Subcutaneous abdominal adipose tissue (tissue), 5 donors: Measurements from ENCODE around the gene NRIP1.

Experiments used
- H3K27ac ChIP-seq: one replicate; pipeline ENCODE4 v1.7.0; 2013; ENCODE audit warnings: low read depth, mild to moderate bottlenecking, inconsistent platforms, low read length, moderate library complexity
- H3K27me3 ChIP-seq, 5 donors: one replicate each; pipeline ENCODE4 v1.7.0; 2013; ENCODE audit warnings: low read length in 5 of 5, inconsistent platforms in 1 of 5; ENCODE audit not compliant: control insufficient read depth in 5 of 5, insufficient read depth in 4 of 5
- H3K36me3 ChIP-seq, 5 donors: one replicate each; pipeline ENCODE4 v1.7.0; 2013; ENCODE audit warnings: low read length in 5 of 5; ENCODE audit not compliant: control insufficient read depth in 5 of 5, insufficient read depth in 5 of 5
- H3K4me1 ChIP-seq, 5 donors: one replicate each; pipeline ENCODE4 v1.7.0; 2013; ENCODE audit warnings: low read length in 5 of 5, mild to moderate bottlenecking in 3 of 5, moderate library complexity in 1 of 5; ENCODE audit not compliant: control insufficient read depth in 5 of 5, insufficient read depth in 5 of 5
- H3K4me3 ChIP-seq, 5 donors: one replicate each; pipeline ENCODE4 v1.7.0; 2013; ENCODE audit warnings: low read length in 5 of 5, low read depth in 1 of 5
- H3K9ac ChIP-seq, 5 donors: one replicate each; pipeline ENCODE4 v1.7.0; 2013; ENCODE audit warnings: low read length in 5 of 5, mild to moderate bottlenecking in 4 of 5, moderate library complexity in 3 of 5
- H3K9me3 ChIP-seq, 5 donors: one replicate each; pipeline ENCODE4 v1.7.0; 2013; ENCODE audit warnings: low read length in 5 of 5; ENCODE audit not compliant: control insufficient read depth in 5 of 5
- donor health status: healthy.
- donor health status: healthy.
- donor health status: healthy.
- donor health status: healthy.
- donor health status: healthy.

Gene NRIP1

DNA sequence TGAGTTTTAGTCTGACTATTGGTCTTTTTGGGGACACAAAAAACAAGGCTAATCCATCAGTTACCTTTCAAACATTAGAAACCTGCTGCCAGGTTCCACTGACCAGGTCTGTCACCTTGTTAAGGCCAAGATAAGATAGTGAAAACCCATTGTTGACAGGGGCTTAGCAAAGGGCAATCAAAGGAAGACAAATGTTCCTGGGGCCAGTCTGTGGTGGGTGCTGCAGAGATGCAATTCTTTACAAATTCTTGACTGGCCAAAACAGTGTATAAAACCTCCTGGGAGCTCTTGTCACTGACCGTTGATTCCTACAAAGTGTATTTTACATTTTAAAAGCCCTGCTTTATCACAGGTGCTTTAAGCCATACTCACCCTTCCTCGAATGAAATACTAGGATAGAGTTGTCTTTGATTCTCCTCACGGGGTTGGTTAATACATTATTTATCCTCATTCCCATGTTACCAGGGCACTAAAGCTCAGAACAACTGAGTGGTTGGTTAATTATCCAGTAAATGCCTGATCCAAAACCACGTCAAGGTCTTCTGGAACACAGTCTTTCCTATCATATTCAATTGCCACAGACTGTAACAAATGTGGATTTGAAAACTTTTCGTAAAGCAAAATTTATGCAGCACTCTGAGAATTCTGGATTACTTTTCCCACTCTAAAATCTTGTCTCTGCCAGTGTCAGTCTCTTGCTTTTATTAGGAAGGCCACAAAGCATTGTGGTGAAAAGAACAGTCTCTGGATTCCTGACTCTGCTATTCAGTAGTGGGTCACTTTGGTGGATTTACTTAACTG is 77.2 kb downstream of the NRIP1 start:
- H3K4me3 ChIP-seq = no peak overlapping the region
- no peaks in the 10 kb centered on the region for H3K27me3 ChIP-seq
- H3K36me3 ChIP-seq = peaks cover 0 to 30% (median 26%) of the 10 kb centered on the region in 5 donors
- no peak overlapping the region for H3K27ac ChIP-seq
- no peaks in the 10 kb centered on the region for H3K9me3 ChIP-seq
- peaks cover 0 to 19% (median 7%) of the 10 kb centered on the region in 5 donors for H3K4me1 ChIP-seq
- no peak overlapping the region for H3K9ac ChIP-seq

DNA sequence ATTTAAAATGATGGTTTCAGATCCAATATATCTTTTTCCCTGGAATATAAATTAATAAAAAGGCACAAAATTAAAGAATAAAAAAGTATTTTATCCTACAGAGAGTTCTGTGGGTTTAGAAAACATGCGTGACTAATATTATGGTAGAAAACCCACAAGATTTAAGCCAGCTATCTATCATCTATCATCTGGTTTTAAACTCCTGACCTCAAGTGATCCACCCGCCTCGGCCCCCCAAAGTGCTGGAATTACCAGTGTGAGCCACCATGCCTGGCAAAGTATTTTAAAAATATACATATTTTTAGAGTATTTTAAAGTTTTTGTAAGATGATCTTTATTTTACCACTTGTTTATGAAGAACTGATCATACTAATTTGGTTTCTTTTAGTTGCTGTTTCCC is 79.5 kb downstream of the NRIP1 start:
- Histone ChIP-seq H3K9me3 (no peaks in the 10 kb centered on the region), H3K4me1 (peaks cover 0 to 13% (median 7%) of the 10 kb centered on the region in 5 donors), H3K9ac (no peak overlapping the region), H3K27ac (no peak overlapping the region), H3K4me3 (no peak overlapping the region), H3K36me3 (peaks cover 0 to 23% (median 17%) of the 10 kb centered on the region in 5 donors), H3K27me3 (no peaks in the 10 kb centered on the region)

DNA sequence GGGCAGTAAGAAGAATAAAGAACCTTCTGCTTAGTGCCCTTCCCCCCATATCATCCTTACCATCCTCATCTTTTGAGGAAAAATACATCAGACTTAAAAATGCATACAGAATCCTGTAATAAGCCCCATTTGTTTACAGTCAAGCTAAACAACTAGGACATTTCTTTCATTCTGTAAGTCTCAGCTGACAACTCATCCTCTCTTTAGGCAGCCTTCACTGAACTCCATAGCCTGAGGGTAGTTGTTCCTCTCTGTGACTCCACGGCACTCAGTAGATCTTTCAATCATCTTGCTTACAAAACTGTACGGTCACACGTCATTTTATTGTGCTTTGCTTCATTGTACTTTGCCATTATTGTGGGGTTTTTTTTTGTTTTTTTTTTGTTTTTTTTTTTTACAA is 82.5 kb downstream of the NRIP1 start:
- Histone ChIP-seq H3K36me3 (peaks cover 0 to 14% (median 11%) of the 10 kb centered on the region in 5 donors), H3K9ac (no peak overlapping the region), H3K4me1 (peaks cover 0 to 3% (median 0%) of the 10 kb centered on the region in 5 donors), H3K27ac (no peak overlapping the region), H3K9me3 (no peaks in the 10 kb centered on the region), H3K27me3 (no peaks in the 10 kb centered on the region), H3K4me3 (no peak overlapping the region)

DNA sequence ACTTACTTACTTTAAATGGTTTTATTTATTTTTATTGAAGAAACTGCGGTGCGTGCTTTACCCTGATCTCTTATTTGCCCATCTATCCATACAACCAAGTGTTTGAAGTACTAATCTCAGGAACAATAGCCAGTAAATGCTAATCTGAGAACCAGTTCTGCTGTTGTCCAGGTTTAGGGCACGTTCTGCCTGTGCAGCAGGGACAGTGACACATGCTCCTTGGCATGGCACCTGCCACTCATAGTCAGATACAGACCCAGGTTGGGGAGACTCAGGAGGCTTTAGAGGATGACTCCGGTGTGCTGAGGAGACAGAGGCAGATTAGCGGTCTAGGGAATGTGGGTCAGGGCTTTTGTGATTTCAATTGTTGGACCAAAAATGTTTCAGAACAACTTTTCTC is 83.6 kb downstream of the NRIP1 start:
- peaks cover 0 to 6% (median 0%) of the 10 kb centered on the region in 5 donors for H3K4me1 ChIP-seq
- peaks cover 0 to 13% (median 11%) of the 10 kb centered on the region in 5 donors for H3K36me3 ChIP-seq
- H3K27me3 ChIP-seq = no peaks in the 10 kb centered on the region
- H3K9me3 ChIP-seq = no peaks in the 10 kb centered on the region
- no peak overlapping the region for H3K4me3 ChIP-seq
- H3K9ac ChIP-seq = no peak overlapping the region
- H3K27ac ChIP-seq = no peak overlapping the region

DNA sequence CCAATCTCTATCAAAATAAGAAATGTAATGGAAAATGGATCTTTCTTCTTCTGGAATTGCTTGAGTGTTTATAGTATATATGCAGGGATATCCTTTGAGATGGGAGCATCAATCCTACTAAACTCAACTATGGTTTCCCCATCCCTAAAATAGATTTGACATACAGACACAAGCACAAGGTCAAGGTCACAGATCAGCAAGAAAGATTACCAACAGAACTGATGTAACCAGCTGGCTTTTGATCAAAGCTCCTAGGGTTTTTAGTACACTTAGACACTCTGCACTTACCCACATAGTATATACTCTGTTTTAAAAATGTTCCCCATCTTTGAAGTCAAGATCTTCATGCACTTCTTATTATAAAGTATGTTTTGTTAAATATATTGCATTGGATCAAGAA is 85.5 kb downstream of the NRIP1 start:
- no peaks in the 10 kb centered on the region for H3K27me3 ChIP-seq
- no peak overlapping the region for H3K9ac ChIP-seq
- H3K4me3 ChIP-seq = no peak overlapping the region
- peaks cover 0 to 11% (median 9%) of the 10 kb centered on the region in 5 donors for H3K36me3 ChIP-seq
- H3K9me3 ChIP-seq = no peaks in the 10 kb centered on the region
- H3K27ac ChIP-seq = no peak overlapping the region
- peaks cover 0 to 8% (median 2%) of the 10 kb centered on the region in 5 donors for H3K4me1 ChIP-seq

DNA sequence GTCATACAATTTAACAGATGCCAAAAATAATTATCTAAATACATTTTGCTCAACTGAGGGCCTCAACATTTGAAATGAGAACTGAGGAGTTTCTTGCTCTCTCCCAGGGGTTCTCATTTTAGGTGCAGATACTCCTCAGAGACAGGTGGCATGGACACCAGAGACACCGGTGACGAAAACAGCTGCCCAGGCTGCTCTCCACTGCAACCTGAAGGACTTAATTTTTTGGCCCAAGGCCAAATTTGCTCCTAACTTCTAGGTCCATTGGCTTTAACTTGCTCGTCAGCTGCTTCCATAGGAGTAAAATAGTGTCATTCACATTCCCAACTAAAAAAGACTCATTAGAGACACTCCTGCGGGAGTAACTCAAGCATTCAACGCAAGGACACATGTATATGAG is 87.0 kb downstream of the NRIP1 start:
- H3K27me3 ChIP-seq = no peaks in the 10 kb centered on the region
- H3K27ac ChIP-seq = no peak overlapping the region
- no peak overlapping the region for H3K4me3 ChIP-seq
- H3K9me3 ChIP-seq = no peaks in the 10 kb centered on the region
- peaks cover 0 to 5% (median 2%) of the 10 kb centered on the region in 5 donors for H3K36me3 ChIP-seq
- no peak overlapping the region for H3K9ac ChIP-seq
- H3K4me1 ChIP-seq = peaks cover 0 to 8% (median 2%) of the 10 kb centered on the region in 5 donors

DNA sequence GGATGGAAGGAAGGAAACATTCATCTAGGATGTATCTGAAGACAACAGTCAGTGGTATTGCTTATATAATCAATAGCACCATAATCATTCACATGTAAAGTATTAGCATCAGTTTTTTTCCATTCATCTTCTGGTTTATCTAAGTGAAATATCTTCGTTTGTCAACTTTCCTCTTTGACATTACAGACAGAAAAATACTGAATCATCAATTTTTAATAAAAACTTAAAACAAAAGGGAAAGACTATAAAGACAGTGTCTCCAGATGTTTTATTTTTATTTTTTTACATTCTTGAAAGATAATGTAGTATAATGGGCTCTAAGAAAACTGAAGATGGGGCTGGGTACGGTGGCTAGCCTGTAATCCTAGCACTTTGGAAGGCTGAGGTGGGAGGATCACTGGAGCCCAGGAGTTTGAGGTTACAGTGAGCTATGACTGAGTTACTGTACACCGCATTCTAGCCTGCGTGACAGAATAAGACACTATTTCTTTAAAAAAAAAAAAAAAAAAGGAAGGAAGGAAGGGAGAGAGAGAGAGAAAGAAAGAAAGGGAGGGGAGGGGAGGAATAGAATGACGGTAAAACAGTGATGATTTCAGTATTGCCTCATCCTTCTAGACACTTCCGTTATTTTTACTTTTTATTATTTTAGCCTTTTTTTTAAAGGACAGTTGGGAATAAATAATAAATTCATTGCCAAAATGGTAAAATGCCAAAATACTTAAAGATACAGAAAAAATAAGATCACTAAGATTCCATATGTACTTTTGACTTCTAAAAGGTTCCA is 89.5 kb downstream of the NRIP1 start:
- H3K9ac ChIP-seq = no peak overlapping the region
- H3K9me3 ChIP-seq = no peaks in the 10 kb centered on the region
- no peak overlapping the region for H3K4me3 ChIP-seq
- H3K4me1 ChIP-seq = peaks cover 0 to 8% (median 2%) of the 10 kb centered on the region in 5 donors
- H3K27me3 ChIP-seq = no peaks in the 10 kb centered on the region
- peak overlapping the region; percentile 50 for H3K27ac ChIP-seq
- peaks cover 0 to 2% (median 0%) of the 10 kb centered on the region in 5 donors for H3K36me3 ChIP-seq

DNA sequence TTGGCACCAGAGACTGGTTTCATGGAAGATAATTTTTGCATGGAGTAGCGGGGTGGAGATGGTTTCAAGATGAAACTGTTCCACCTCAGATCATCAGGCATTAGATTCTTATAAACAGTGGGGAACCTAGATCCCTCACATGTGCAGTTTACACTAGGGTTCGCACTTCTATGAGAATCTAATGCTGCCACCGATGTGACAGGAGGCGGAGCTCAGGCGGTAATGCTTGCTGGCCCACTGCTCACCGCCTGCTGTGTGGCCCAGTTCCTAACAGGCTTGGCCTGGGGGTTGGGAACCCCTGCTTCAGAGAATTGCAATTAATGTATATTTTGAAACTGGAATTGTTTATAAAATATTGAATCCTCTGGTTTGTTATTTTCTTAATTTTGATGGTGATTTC is 92.1 kb downstream of the NRIP1 start:
- Histone ChIP-seq H3K9ac (no peak overlapping the region), H3K27me3 (no peaks in the 10 kb centered on the region), H3K4me1 (peaks cover 0 to 9% (median 2%) of the 10 kb centered on the region in 5 donors), H3K4me3 (no peak overlapping the region), H3K36me3 (peaks cover 6 to 13% (median 7%) of the 10 kb centered on the region in 5 donors), H3K9me3 (no peaks in the 10 kb centered on the region), H3K27ac (no peak overlapping the region)

DNA sequence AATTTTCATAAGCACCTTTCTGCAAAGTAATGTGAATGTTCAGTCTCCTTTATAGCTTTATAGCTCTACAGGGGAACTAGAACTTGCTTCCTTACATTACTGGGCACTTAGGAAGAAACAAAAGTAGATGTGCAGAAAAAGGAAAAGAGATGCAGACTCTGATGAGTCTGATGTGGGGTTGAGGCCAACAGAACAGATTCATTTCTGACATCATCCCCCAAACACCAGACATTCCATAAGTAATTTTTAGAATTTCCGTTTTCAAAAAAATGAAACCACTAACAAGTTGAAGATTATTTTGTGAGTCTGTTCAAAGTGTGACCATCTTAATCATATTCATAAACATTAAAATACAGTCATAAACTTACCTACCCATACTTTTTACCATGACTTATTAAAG is 96.0 kb downstream of the NRIP1 start:
- Histone ChIP-seq H3K27me3 (no peaks in the 10 kb centered on the region), H3K27ac (no peak overlapping the region), H3K36me3 (peaks cover 22 to 31% (median 24%) of the 10 kb centered on the region in 5 donors), H3K9ac (no peak overlapping the region), H3K9me3 (no peaks in the 10 kb centered on the region), H3K4me1 (peaks cover 0 to 3% (median 0%) of the 10 kb centered on the region in 5 donors), H3K4me3 (no peak overlapping the region)

DNA sequence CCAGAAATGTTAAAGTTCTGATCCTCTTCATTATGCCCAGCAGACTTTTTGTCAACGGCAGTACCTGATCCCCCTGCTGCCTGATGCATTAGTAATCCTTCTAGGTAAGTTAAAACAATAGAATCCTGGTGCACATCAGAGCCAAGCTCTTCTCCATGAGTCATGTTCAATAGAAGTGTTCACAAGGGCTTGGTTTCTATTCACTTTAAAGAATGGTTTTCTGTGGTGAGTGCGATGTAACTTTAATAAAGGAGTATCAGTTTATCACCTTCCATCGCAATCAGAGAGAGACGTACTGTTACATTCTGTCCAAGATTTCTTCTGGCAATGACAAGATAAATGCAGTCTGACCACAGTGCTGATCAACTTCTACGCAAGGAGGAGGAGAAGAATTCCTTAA is 96.8 kb downstream of the NRIP1 start:
- Histone ChIP-seq H3K36me3 (peaks cover 22 to 31% (median 27%) of the 10 kb centered on the region in 5 donors), H3K9me3 (no peaks in the 10 kb centered on the region), H3K27ac (no peak overlapping the region), H3K4me3 (no peak overlapping the region), H3K27me3 (no peaks in the 10 kb centered on the region), H3K9ac (no peak overlapping the region), H3K4me1 (peaks cover 0 to 5% (median 0%) of the 10 kb centered on the region in 5 donors)
